PFSK-1 (cell line): ENCODE data around the gene POLR2H.

Experiments used
- POLR2AphosphoS5 ChIP-seq: IDR thresholded peaks from 2 replicates; pipeline ENCODE4 v1.6.1; 2012; ENCODE audit warnings: low read depth, mild to moderate bottlenecking, control low read depth, low read length, moderate library complexity
- REST ChIP-seq, 2 experiments: IDR thresholded peaks; 2 replicates each; pipeline versions ENCODE4 v1.6.1 to v1.8.0; 2011 to 2012; ENCODE audit warnings: low read depth in 2 of 2, low read length in 2 of 2, control low read depth in 1 of 2, inconsistent platforms in 1 of 2, mild to moderate bottlenecking in 1 of 2, moderate library complexity in 1 of 2; ENCODE audit not compliant: insufficient read depth in 1 of 2
- SIN3A ChIP-seq: IDR thresholded peaks from 2 replicates; pipeline ENCODE4 v1.6.1; 2012; ENCODE audit warnings: mild to moderate bottlenecking, low read length, moderate library complexity, borderline replicate concordance; ENCODE audit not compliant: insufficient read depth
- TAF1 ChIP-seq: IDR thresholded peaks from 2 replicates; pipeline ENCODE4 v1.6.1; 2012; ENCODE audit warnings: low read length, control low read depth, borderline replicate concordance; ENCODE audit not compliant: insufficient read depth

DNA sequence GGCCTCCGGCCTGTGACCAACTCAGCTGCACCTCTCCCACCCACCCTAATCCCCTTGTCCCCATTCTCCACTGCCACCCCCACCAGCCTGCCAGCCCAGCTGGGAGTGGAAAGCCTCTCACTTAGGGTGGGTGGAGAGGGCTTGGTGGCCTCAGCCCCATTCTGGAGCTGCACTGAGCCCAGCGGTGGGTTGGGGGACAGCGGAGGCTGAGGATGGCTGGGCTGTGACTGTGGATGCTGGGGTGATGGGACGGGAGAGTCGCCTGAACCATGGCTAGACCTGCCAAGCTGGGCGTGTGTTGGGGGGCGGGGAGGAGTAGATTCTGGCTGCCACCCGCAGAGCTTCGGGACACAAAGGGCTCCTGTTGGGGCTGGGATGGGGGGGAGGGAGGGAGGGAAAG is 1.9 kb upstream of the POLR2H start:
- TF ChIP-seq POLR2AphosphoS5 (no peak), TAF1 (no peak), SIN3A (no peak), REST (IDR thresholded peaks at IDR 0.05; ENCODE audit: insufficient read depth in 1 of 2, low read depth in 2 of 2, low read length in 2 of 2) (no peak)
